T-helper 17 cell (primary cell): ENCODE measurements around the gene MLXIPL. TPM values are rescaled to one million over a fixed set of nuclear protein-coding genes. Genes with fewer than 3 reads are reported as not detected.
A peak's percentile ranks its signal among the peaks of the same experiment; 100 is the strongest.
"Not testable (repeated sequence)": the region's sequence is repeated elsewhere in the genome, so short reads cannot be mapped to it uniquely, and the experiment has no call there.

Source experiments
- ATAC-seq: fragments of 150-1000 bp; cut with Tn5 transposase; 2 replicates; pipeline ENCODE4 v1.10.0; 2021; ENCODE audit warnings: mild to moderate bottlenecking, moderate library complexity
- DNase-seq, 3 donors: peaks; one replicate each; pipeline versions ENCODE4 v3.0.0 to v3.0.0-alpha.2; 2020 to 2021
- H3K9me3 ChIP-seq: one replicate; pipeline ENCODE4 v1.7.0; 2013; ENCODE audit warnings: low read length, mild to moderate bottlenecking; ENCODE audit not compliant: control insufficient read depth, poor library complexity, severe bottlenecking
- H3K27ac Mint-ChIP-seq: one replicate; pipeline ENCODE4 v1.8.0; 2022; ENCODE audit warnings: mild to moderate bottlenecking, moderate library complexity, mixed read lengths
- H3K27me3 Mint-ChIP-seq: one replicate; pipeline ENCODE4 v1.8.0; 2022; ENCODE audit warnings: mixed read lengths
- H3K36me3 Mint-ChIP-seq: one replicate; pipeline ENCODE4 v1.8.0; 2022; ENCODE audit warnings: low read depth, mixed read lengths
- H3K4me1 Mint-ChIP-seq: one replicate; pipeline ENCODE4 v1.8.0; 2022; ENCODE audit warnings: mild to moderate bottlenecking, mixed read lengths
- H3K4me3 Mint-ChIP-seq: one replicate; pipeline ENCODE4 v1.8.0; 2022; ENCODE audit warnings: mild to moderate bottlenecking, moderate library complexity, mixed read lengths
- total RNA-seq, 4 donors: library from RNA in 2 of 4; stranded (reverse) in 2 of 4; gene quantifications; one replicate each; pipeline ENCODE4 v1.2.3 and lab custom pipeline; 2022 to 2026

The MLXIPL gene
- total RNA-seq, 2 donors from 2014 or later = not detected

GRCh38 chr7:73614937-73615336 lies 9.4 kb downstream of the MLXIPL start:
- H3K27me3 Mint-ChIP-seq = peaks cover 60% of the 10 kb centered on the region
- H3K9me3 ChIP-seq, DNase-seq, ATAC-seq, H3K36me3 Mint-ChIP-seq, H3K4me1 Mint-ChIP-seq, H3K4me3 Mint-ChIP-seq, H3K27ac Mint-ChIP-seq: not testable (repeated sequence)

GRCh38 chr7:73613954-73614735 lies 10.2 kb downstream of the MLXIPL start:
- no peak for ATAC-seq
- Mint-ChIP-seq H3K36me3 (no peaks in the 10 kb centered on the region), H3K4me1 (peaks cover 3% of the 10 kb centered on the region), H3K4me3 (peak overlapping the region; percentile 36), H3K27ac (no peak overlapping the region), H3K27me3 (peaks cover 60% of the 10 kb centered on the region)
- H3K9me3 ChIP-seq = no peaks in the 10 kb centered on the region
- no peak for DNase-seq

GRCh38 chr7:73612598-73613269 lies 11.6 kb downstream of the MLXIPL start:
- H3K27me3 Mint-ChIP-seq = peaks cover 56% of the 10 kb centered on the region
- H3K4me1 Mint-ChIP-seq = peaks cover 3% of the 10 kb centered on the region
- no peak for DNase-seq
- no peak overlapping the region for H3K4me3 Mint-ChIP-seq
- H3K36me3 Mint-ChIP-seq = no peaks in the 10 kb centered on the region
- H3K9me3 ChIP-seq = no peaks in the 10 kb centered on the region
- ATAC-seq = no peak
- no peak overlapping the region for H3K27ac Mint-ChIP-seq

DNA sequence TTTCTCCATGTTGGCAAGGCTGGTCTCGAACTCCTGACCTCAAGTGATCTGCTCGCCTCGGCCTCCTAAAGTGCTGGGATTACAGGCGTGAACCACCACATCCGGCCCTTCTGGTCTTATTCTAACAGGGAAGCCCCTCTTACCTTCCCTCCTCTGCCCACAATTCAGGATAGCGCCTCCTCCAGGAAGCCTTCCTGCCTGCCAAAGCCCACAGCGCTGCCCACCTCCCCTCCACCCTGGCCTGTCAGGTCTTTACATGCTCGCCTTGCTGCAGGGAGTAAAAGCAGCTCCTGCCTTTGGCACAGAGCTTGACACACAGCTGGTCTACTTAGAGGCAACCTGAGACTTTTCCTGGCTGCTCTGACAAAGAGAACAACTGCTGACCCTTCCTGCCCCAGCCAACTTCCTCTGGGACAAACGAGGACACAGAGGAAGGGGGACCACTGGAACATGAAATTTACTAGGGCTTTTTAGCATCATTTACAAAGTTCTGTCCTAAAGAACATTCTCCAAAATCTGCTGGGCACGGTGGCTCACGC lies 13.2 kb downstream of the MLXIPL start:
- H3K36me3 Mint-ChIP-seq = no peaks in the 10 kb centered on the region
- DNase-seq (no peak), ATAC-seq (no peak)
- H3K27ac Mint-ChIP-seq = no peak overlapping the region
- H3K4me1 Mint-ChIP-seq = peaks cover 4% of the 10 kb centered on the region
- H3K9me3 ChIP-seq = no peaks in the 10 kb centered on the region
- H3K4me3 Mint-ChIP-seq = no peak overlapping the region
- peaks cover 64% of the 10 kb centered on the region for H3K27me3 Mint-ChIP-seq

DNA sequence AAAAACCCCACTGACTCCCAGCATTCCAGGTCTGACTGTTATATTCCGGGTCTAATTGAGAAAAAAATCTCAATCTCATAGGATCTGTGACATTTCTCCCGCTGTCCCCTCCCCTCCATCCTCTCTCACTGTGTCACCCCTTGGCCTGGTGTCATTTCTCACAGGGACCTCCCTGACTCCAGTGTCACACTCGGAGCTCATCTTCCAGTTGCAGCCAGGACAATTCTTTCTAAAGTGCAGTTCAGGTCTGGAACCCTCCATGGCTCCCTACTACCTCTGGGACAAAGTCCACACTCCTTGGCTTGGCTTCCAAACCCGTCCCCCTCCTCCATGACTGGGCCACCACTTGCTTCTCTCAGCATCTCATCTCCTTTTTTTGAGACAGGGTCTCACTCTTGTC lies 14.2 kb downstream of the MLXIPL start:
- H3K9me3 ChIP-seq = no peaks in the 10 kb centered on the region
- DNase-seq (no peak), ATAC-seq (no peak)
- Mint-ChIP-seq H3K4me1 (peaks cover 4% of the 10 kb centered on the region), H3K27ac (no peak overlapping the region), H3K4me3 (no peak overlapping the region), H3K36me3 (no peaks in the 10 kb centered on the region), H3K27me3 (peaks cover 59% of the 10 kb centered on the region)

DNA sequence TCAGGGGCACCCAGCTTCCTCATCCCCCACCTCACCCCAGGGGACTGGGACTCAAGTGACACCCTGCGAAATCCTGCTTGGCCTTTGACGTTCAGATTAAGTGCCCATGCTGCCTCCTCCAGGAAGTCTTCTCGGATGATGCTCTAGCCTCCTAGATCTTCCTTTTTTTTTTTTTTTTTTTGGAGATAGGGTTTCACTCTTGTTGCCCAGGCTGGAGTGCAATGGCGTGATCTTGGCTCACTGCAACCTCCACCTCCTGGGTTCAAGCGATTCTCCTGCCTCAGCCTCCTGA lies 16.7 kb downstream of the MLXIPL start:
- ATAC-seq, H3K36me3 Mint-ChIP-seq: not testable (repeated sequence)
- H3K27me3 Mint-ChIP-seq = peaks cover 40% of the 10 kb centered on the region

DNA sequence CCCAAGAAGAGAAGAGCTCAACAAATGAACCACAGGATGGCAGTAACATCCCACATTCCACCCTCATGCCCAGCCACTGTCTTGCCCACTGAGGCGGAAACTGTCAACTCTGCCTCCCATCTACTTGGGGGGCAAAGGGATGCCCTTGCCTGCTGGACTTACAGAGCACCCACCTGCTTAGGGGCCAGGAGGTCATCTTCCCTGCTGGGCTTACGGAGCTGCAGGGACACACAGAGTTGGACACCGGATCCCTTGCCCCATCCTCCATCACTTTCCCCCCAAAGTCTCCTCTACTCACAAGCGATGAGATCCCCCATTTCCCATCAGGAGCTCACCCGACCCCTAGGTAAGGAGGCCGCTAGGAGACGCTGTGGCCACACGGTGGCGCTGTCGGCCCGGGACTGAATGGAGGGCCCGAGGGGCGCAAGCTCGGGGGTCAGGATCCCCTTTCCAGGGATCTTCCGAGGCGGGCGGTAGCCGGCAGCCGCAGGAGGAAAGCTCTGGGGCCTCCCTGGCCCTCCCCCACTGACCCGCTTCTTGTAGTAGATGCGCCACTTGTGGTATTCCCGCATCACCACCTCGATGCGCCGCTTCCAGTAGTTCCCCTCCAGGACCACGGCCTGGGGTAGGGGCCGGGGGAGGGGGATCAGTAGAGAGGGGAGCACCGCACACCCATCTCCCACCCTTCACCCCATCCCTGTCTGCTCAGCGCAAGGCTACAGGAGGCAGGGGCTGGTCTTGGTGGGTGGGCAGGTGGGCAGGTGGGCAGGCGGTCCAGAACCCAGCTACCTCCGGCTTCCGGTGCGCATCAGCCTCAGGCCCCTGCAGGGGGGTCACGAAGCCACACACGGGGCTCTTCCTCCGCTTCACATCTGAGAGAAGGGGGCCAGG lies 17.3 kb downstream of the MLXIPL start:
- H3K4me1 Mint-ChIP-seq = peaks cover 2% of the 10 kb centered on the region
- DNase-seq (peak; percentile 56 to 70 (median 65)), ATAC-seq (peak; percentile 77)
- H3K4me3 Mint-ChIP-seq = no peak overlapping the region
- no peaks in the 10 kb centered on the region for H3K9me3 ChIP-seq
- peaks cover under 1% of the 10 kb centered on the region for H3K36me3 Mint-ChIP-seq
- no peak overlapping the region for H3K27ac Mint-ChIP-seq
- peaks cover 37% of the 10 kb centered on the region for H3K27me3 Mint-ChIP-seq

More for the DNA sequence above, 16.7 kb downstream of the MLXIPL start:
- not testable (repeated sequence) for H3K4me1 Mint-ChIP-seq, DNase-seq, H3K27ac Mint-ChIP-seq, H3K9me3 ChIP-seq, H3K4me3 Mint-ChIP-seq

- no peak overlapping the region for H3K27ac Mint-ChIP-seq
- H3K4me3 Mint-ChIP-seq = no peak overlapping the region
- H3K27me3 Mint-ChIP-seq = peaks cover 30% of the 10 kb centered on the region
- DNase-seq (no peak), ATAC-seq (no peak)
- H3K9me3 ChIP-seq = no peaks in the 10 kb centered on the region
- peaks cover 2% of the 10 kb centered on the region for H3K4me1 Mint-ChIP-seq
- H3K36me3 Mint-ChIP-seq = peaks cover 3% of the 10 kb centered on the region
Observed at GRCh38 chr7:73605601-73606220, 18.6 kb downstream of the MLXIPL start.

DNA sequence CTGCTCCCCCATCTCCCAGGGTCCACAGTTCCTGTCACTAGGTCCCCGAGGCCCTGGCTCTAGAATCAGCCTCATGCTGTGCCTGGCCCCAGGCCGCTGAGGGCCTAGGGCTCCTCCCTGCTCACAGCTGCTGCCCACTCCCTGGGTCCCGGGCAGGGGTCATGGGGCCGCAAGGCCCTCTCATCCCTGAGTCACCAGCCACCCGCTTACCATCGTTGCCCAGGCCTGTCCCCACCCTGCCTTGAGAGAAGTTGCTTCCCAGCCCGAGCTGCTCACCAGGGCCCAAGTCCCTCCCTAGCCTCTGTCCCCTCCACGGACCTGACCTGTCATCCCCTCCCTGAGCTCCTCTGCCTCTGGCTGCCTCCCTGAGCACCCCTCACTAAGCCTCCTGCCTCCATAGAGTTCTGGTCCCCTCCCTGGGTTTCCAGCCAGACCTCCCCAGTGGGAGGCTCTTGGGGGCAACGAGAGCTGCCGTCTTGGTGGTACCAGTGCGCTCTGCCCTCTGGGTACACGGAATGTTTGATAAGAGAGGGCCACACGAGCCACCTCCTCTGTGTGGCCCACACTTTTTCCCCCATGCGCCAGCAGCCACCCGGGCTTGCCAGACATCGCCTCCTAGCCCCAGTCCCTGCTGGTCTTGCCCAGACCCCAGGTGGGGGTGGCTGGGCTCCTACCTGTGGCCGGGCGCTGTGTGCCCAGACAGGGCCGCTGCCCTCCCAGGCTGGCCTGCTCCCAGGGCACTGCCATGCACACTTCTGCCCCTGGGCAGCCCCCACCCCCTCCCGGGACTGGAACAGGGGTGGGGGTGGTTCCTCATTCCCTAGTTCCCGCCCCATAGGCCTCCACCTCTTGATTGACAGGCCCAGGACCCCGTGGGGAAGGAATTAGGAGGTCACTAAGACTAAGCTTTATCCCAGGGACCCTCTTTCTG lies 21.3 kb downstream of the MLXIPL start:
- H3K9me3 ChIP-seq = no peaks in the 10 kb centered on the region
- no peak overlapping the region for H3K27ac Mint-ChIP-seq
- peaks cover 5% of the 10 kb centered on the region for H3K36me3 Mint-ChIP-seq
- DNase-seq (no peak), ATAC-seq (no peak)
- H3K27me3 Mint-ChIP-seq = peaks cover 24% of the 10 kb centered on the region
- H3K4me1 Mint-ChIP-seq = peaks cover 2% of the 10 kb centered on the region
- H3K4me3 Mint-ChIP-seq = no peak overlapping the region

DNA sequence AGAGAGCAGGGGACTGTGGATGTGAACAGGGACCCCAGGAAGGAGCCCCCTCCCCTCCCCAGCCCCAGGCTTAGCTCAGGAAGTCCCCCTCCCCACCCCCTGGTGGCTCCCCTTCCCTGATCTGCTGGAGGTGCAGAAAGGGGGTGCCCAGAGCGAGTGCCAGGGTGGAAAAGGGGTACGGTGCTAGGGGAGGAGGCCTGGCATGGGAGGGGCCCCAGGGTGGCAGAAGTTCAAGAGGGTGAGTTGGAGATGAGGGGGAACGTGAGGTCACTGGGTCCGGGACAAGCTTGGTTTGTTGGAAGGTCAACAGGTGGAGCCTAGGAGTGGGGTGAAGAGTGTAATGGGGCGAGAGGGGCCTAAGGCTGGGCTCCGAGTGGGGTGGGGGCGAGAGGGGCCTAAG lies 24.4 kb downstream of the MLXIPL start:
- no peaks in the 10 kb centered on the region for H3K9me3 ChIP-seq
- H3K36me3 Mint-ChIP-seq = peaks cover 7% of the 10 kb centered on the region
- H3K27ac Mint-ChIP-seq = no peak overlapping the region
- peaks cover 23% of the 10 kb centered on the region for H3K27me3 Mint-ChIP-seq
- no peak overlapping the region for H3K4me3 Mint-ChIP-seq
- DNase-seq (no peak), ATAC-seq (no peak)
- H3K4me1 Mint-ChIP-seq = no peaks in the 10 kb centered on the region

GRCh38 chr7:73599151-73599882 lies 25.0 kb downstream of the MLXIPL start:
- Mint-ChIP-seq H3K36me3 (peaks cover 7% of the 10 kb centered on the region), H3K4me1 (no peaks in the 10 kb centered on the region), H3K4me3 (no peak overlapping the region), H3K27me3 (peaks cover 23% of the 10 kb centered on the region), H3K27ac (no peak overlapping the region)
- no peaks in the 10 kb centered on the region for H3K9me3 ChIP-seq
- no peak for ATAC-seq
- no peak for DNase-seq
